OCI-LY1 (cell line): ENCODE results near the gene ELMOD3.

Experiments
- H2AFZ ChIP-seq: fragments of 200-600 bp; sonication (generic), shearing (Covaris generic); 2 replicates; pipeline ENCODE4 v1.6.0; 2014; ENCODE audit warnings: antibody characterized with exemption, mild to moderate bottlenecking, low read length
- H3F3A ChIP-seq: fragments of 200-600 bp; sonication (generic), shearing (Covaris generic); 2 replicates; pipeline ENCODE4 v1.6.0; 2014; ENCODE audit warnings: mild to moderate bottlenecking, antibody characterized with exemption, low read length, moderate library complexity; ENCODE audit not compliant: insufficient read depth
- H3K27ac ChIP-seq: fragments of 200-600 bp; sonication (generic); 2 replicates; pipeline ENCODE4 v1.5.1; 2014; ENCODE audit warnings: low read length, mixed run types, mild to moderate bottlenecking, low read depth; ENCODE audit not compliant: poor library complexity, severe bottlenecking
- H3K27me3 ChIP-seq: fragments of 200-600 bp; sonication (generic); 2 replicates; pipeline ENCODE4 v1.6.0; 2014; ENCODE audit warnings: antibody characterized with exemption, mild to moderate bottlenecking, low read length, moderate library complexity; ENCODE audit not compliant: insufficient read depth
- H3K36me3 ChIP-seq: fragments of 200-600 bp; sonication (generic); 2 replicates; pipeline ENCODE4 v1.6.1; 2014; ENCODE audit warnings: mild to moderate bottlenecking, antibody characterized with exemption, low read length, moderate library complexity, mixed read lengths; ENCODE audit not compliant: insufficient read depth
- H3K4me1 ChIP-seq: fragments of 200-600 bp; sonication (generic); 2 replicates; pipeline ENCODE4 v1.5.1; 2014; ENCODE audit warnings: mild to moderate bottlenecking, low read length, moderate library complexity; ENCODE audit not compliant: insufficient read depth, severe bottlenecking
- H3K4me2 ChIP-seq: fragments of 200-600 bp; sonication (generic), shearing (Covaris generic); 2 replicates; pipeline ENCODE4 v1.6.1; 2014; ENCODE audit warnings: low read length
- H3K4me3 ChIP-seq: fragments of 200-600 bp; sonication (generic); 2 replicates; pipeline ENCODE4 v1.5.1; 2014; ENCODE audit warnings: low read length, low read depth, mild to moderate bottlenecking, mixed read lengths; ENCODE audit not compliant: poor library complexity, severe bottlenecking
- H3K79me2 ChIP-seq: fragments of 200-600 bp; shearing (Covaris generic); 2 replicates; pipeline ENCODE4 v1.6.1; 2016; ENCODE audit warnings: mixed run types, low read length, mixed read lengths; ENCODE audit not compliant: insufficient read depth
- H3K9ac ChIP-seq: fragments of 200-600 bp; sonication (generic), shearing (Covaris generic); 2 replicates; pipeline ENCODE4 v1.6.1; 2014; ENCODE audit warnings: mild to moderate bottlenecking, low read length, mixed read lengths
- H3K9me2 ChIP-seq: fragments of 200-600 bp; sonication (generic), shearing (Covaris generic); 2 replicates; pipeline ENCODE4 v1.6.1; 2014; ENCODE audit warnings: low read depth, mild to moderate bottlenecking, low read length, mixed read lengths
- H3K9me3 ChIP-seq: fragments of 200-600 bp; shearing (Covaris generic); 2 replicates; pipeline ENCODE4 v1.6.1; 2014; ENCODE audit warnings: low read length, mixed read lengths
- H4K20me1 ChIP-seq: fragments of 200-600 bp; sonication (generic), shearing (Covaris generic); 2 replicates; pipeline ENCODE4 v1.6.0; 2016; ENCODE audit warnings: mild to moderate bottlenecking, low read length; ENCODE audit not compliant: insufficient read depth
- CTCF ChIP-seq: fragments of 200-600 bp; sonication (generic), shearing (Covaris generic); IDR thresholded peaks from 2 replicates; pipeline ENCODE4 v1.5.1; 2017; ENCODE audit warnings: mild to moderate bottlenecking, antibody characterized with exemption, low read length, moderate library complexity, mixed read lengths
- EZH2 ChIP-seq: fragments of 200-600 bp; sonication (generic), shearing (Covaris generic); IDR thresholded peaks from 2 replicates; pipeline ENCODE4 v1.8.0; 2017; ENCODE audit warnings: borderline replicate concordance, mixed run types, mild to moderate bottlenecking, antibody characterized with exemption, low read length, moderate library complexity, mixed read lengths

Gene ELMOD3

GRCh38 chr2:85308896-85309555 is 45.5 kb upstream of the ELMOD3 start:
- H3K9ac ChIP-seq: no peak overlapping the region

GRCh38 chr2:85309699-85310321 is 44.8 kb upstream of the ELMOD3 start:
- peak overlapping the region; percentile 34; the same call in 1 of the 2 replicates for H3K4me2 ChIP-seq
- TF ChIP-seq EZH2 (no peak), CTCF (no peak)

More at GRCh38 chr2:85308896-85309555, 45.5 kb upstream of the ELMOD3 start:
- Histone ChIP-seq H3K27me3 (peaks cover 3% of the 10 kb centered on the region; the same call in 1 of the 2 replicates), H2AFZ (no peak overlapping the region), H3K4me2 (no peak overlapping the region), H3K4me1 (peaks cover 11% of the 10 kb centered on the region), H3K4me3 (no peak overlapping the region), H3K79me2 (no peaks in the 10 kb centered on the region), H3K36me3 (no peaks in the 10 kb centered on the region), H3F3A (no peaks in the 10 kb centered on the region), H3K27ac (no peak overlapping the region), H3K9me3 (no peaks in the 10 kb centered on the region), H3K9me2 (no peaks in the 10 kb centered on the region), H4K20me1 (no peaks in the 10 kb centered on the region)
- no peak for TF ChIP-seq EZH2

GRCh38 chr2:85310330-85310729 is 44.2 kb upstream of the ELMOD3 start:
- Histone ChIP-seq H3K79me2 (no peaks in the 10 kb centered on the region), H3K4me3 (no peak overlapping the region), H3F3A (no peaks in the 10 kb centered on the region), H3K36me3 (peaks cover 2% of the 10 kb centered on the region; the same call in 1 of the 2 replicates), H3K9me2 (no peaks in the 10 kb centered on the region), H2AFZ (no peak overlapping the region), H3K4me2 (0 out of 2 replicates have a peak overlapping the region, but pooled peaks have one; percentile 34), H3K4me1 (peaks cover 11% of the 10 kb centered on the region), H4K20me1 (no peaks in the 10 kb centered on the region), H3K27ac (no peak overlapping the region), H3K9me3 (no peaks in the 10 kb centered on the region), H3K27me3 (peaks cover 3% of the 10 kb centered on the region; the same call in 1 of the 2 replicates), H3K9ac (no peak overlapping the region)
- TF ChIP-seq CTCF: no peak
- TF ChIP-seq EZH2: no peak

More at GRCh38 chr2:85309699-85310321, 44.8 kb upstream of the ELMOD3 start:
- Histone ChIP-seq H3K79me2 (no peaks in the 10 kb centered on the region), H3F3A (no peaks in the 10 kb centered on the region), H3K9me3 (no peaks in the 10 kb centered on the region), H4K20me1 (no peaks in the 10 kb centered on the region), H3K27ac (no peak overlapping the region), H2AFZ (no peak overlapping the region), H3K27me3 (peaks cover 3% of the 10 kb centered on the region; the same call in 1 of the 2 replicates), H3K4me3 (no peak overlapping the region), H3K9ac (no peak overlapping the region), H3K36me3 (no peaks in the 10 kb centered on the region), H3K4me1 (peaks cover 11% of the 10 kb centered on the region), H3K9me2 (no peaks in the 10 kb centered on the region)
